HuH-7 (cell line): ENCODE data around the gene BCR.

Experiments used
- DNase-seq: peaks from one replicate; pipeline ENCODE4 v3.0.0; 2011; ENCODE audit warnings: low spot score

BCR gene

GRCh38 chr22:23263651-23264555 is 83.6 kb downstream of the BCR start:
- DNase-seq = no peak

GRCh38 chr22:23264610-23265367 is 84.5 kb downstream of the BCR start:
- no peak for DNase-seq

GRCh38 chr22:23265368-23265700 is 85.0 kb downstream of the BCR start:
- no peak for DNase-seq

- no peak for DNase-seq
These were observed 86.5 kb downstream of the BCR start for GRCh38 chr22:23266780-23267179.

GRCh38 chr22:23267226-23268043 is 87.1 kb downstream of the BCR start:
- DNase-seq = no peak

GRCh38 chr22:23268139-23268712 is 87.9 kb downstream of the BCR start:
- DNase-seq = no peak

- DNase-seq = no peak
These were observed 88.6 kb downstream of the BCR start for GRCh38 chr22:23268877-23269276.

DNA sequence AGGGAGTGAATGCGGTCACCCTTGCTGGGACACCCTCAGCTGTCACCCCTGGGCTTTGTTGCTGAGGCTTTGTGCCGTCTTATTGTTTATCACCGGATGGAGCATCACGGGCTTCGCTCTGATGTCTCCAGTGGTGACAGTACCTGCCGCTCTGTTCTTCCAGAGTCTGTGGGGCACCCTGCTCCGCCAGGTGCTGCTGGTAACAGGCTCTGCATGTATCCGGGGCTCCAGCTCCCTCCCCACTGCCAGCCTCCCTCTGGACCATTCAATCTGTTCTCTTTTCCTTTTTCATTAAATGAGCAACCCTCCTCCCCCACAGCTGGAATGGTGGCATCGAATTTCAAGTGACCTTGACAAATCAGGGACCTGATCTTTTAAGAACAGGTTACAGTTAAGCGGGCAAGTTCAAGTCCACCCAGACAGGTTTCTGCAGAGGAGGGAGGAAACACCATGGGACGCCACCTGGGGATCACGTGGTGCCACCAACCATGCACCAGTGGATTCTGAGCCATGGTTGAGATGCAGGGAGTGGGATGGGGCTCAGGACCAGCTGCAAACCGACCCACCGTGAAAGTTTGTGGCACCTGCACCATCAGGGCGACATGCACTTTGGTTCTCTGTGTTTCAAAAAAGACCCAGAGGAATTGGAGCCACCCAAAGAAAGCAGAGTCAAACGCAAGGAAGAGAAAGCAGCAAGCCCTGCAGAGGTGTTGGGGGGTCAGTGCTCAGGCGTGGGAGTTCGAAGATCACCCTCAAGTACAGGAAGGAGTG is 89.3 kb downstream of the BCR start:
- DNase-seq = no peak

- DNase-seq = no peak
These were observed 90.0 kb downstream of the BCR start for GRCh38 chr22:23270212-23270733.

GRCh38 chr22:23270798-23271596 is 90.7 kb downstream of the BCR start:
- no peak for DNase-seq

DNA sequence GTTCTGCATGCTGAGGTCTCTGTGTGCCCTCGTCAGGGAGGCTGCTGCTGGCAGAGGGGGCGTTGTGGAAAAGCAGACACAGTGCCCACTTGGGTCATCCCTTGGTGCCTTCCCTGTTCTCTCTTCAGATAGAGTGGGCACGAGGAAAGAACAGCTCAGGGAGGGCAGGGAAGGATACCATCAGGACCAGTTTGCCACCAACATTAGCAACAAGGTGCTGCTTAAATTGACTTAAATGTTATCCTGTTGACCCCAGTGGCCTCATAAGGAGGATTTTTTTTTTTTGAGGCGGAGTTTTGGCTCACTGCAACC is 91.2 kb downstream of the BCR start:
- DNase-seq = no peak

GRCh38 chr22:23272371-23272770 is 92.1 kb downstream of the BCR start:
- no peak for DNase-seq

- no peak for DNase-seq
These were observed 92.5 kb downstream of the BCR start for GRCh38 chr22:23272834-23273233.

GRCh38 chr22:23273445-23274145 is 93.3 kb downstream of the BCR start:
- no peak for DNase-seq

- no peak for DNase-seq
These were observed 93.8 kb downstream of the BCR start for GRCh38 chr22:23274146-23274526.

DNA sequence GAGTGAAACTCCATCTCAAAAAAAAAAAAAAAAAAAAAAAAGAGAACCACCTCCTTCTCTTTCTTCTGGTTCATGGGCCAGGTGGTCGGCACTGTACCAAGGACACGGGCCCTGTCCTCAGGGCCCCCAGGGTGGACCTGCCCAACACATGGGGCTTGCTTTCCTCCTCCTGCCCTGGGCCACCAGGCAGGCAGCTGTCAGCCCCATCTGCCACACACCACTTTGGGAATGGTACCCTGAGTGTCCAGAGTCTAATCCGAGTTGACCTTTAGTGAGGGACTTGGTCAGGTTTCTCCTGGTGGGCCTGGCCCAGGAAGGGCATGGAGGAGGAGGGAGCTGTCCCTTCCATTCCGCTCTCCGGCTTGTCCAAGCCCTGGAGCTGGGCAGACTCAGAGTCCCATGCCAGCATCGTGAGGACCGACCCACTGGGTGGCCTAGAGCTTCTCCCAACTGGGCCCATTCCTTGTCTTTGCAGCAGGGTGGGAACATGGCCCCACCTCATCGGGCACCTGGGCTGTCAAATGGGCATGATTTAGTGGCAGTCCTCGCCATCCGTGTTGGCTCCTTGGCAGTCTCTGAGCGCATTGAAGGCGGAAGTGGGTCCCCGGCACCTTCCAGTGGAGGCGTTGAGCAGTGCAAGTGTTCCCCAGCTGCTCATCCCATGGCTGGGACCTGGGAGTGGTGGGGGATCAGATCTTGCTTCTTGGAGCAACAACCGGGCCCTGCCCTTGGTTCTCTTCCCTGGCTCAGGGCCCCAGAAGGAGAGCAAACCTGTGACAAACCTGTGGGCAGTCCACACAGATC is 94.8 kb downstream of the BCR start:
- no peak for DNase-seq

- no peak for DNase-seq
These were observed 95.4 kb downstream of the BCR start for GRCh38 chr22:23275751-23276150.

GRCh38 chr22:23276656-23277582 is 96.6 kb downstream of the BCR start:
- no peak for DNase-seq
